ENCODE results near the gene AOAH. TPM values are rescaled to one million over a fixed set of nuclear protein-coding genes. Genes with fewer than 3 reads are reported as not detected.

The AOAH gene
- total and polyA plus RNA-seq, 2 of the 13 experiments (the other 11 are each of a cell fraction or from before 2014, with no cell fraction given), result not detected

GRCh38 chr7:36600314-36600682 lies 124.0 kb downstream of the AOAH start (continued):
- TF ChIP-seq JUNB (CRISPR knock-in tag; IDR thresholded peaks at IDR 0.05; ENCODE audit: borderline replicate concordance), result no peak
- no peak for TF ChIP-seq ZFP1 (CRISPR knock-in tag; IDR thresholded peaks at IDR 0.05)

DNA sequence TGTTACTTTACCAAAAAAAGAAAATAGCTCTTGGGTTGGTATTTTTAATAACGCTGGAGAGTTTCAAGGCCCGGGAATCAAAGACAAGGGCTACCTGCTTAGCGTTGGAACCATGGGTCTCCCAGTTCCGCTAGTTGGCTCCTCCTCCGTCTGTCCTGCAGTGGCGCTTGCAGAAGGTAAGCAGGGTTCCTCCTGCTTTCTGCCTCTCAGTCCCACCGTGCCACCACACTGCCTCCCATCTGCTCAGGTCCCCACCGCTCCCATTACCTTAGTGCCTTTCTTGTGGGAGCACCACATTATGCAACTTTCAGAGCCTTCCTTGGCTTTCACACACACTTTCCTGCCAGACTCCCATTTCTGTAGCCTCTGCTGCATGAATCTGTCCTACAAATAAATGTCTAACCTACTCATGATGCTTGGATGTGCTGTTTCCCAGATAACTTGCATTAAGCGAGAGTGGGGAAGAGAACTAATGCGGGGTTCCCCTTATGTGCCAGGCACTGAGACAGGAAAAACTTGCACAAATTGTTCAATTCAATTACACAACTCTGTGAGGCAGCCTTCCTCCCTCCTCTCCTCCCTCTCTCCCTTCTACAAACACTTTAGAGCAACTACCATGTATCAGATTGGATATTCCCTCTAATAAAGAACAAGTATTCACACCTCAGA lies 124.5 kb downstream of the AOAH start:
- intact Hi-C loops (cut with micrococcal nuclease; ENCODE audit: unreplicated experiment), result no loop called here
- H3K4me2 ChIP-seq (ENCODE audit: low read depth, low read length), result no peak overlapping the region
- no peak overlapping the region for H3K4me3 ChIP-seq (replicated peaks in 1 of 3; ENCODE audit: insufficient read depth in 1 of 3, low read depth in 2 of 3, low read length in 3 of 3)
- in situ Hi-C loops (cut with HindIII; ENCODE audit: extremely low pct_ligation_motif_present, low pct_unique_long_range_greater_than_20kb), result no loop called here
- H3K9ac ChIP-seq (ENCODE audit: insufficient read depth, low read depth, low read length), result no peak overlapping the region
- no peak for DNase-seq (ENCODE audit: low spot score)
- ChIA-PET POLR2A (no interaction called here), CTCF (ENCODE audit: low intra/inter-chr PET ratio, low total read pairs) (no interaction called here)
- no peak for FAIRE-seq
- H3K79me2 ChIP-seq (ENCODE audit: insufficient read depth, low read length), result no peaks in the 10 kb centered on the region
- no peak overlapping the region for H3K27ac ChIP-seq (ENCODE audit: extremely low read length, insufficient read depth, low read length)
- H3K9me3 ChIP-seq (ENCODE audit: low read length), result no peaks in the 10 kb centered on the region
- WGBS (ENCODE audit: low lambda C conversion rate), result 57% methylated on average over 10 of the region's 10 CpGs
- no peak for ATAC-seq
- no peaks in the 10 kb centered on the region for H4K20me1 ChIP-seq (ENCODE audit: insufficient read depth, low read length)
- no peak overlapping the region for H2AFZ ChIP-seq (ENCODE audit: low read length)
- no peaks in the 10 kb centered on the region for H3K4me1 ChIP-seq (ENCODE audit: insufficient read depth, low read length)
- no peaks in the 10 kb centered on the region for H3K36me3 ChIP-seq (replicated peaks in 1 of 2; ENCODE audit: control insufficient read depth in 1 of 2, insufficient read depth in 2 of 2, low read length in 2 of 2)
- TF ChIP-seq ZFX (CRISPR knock-in tag; IDR thresholded peaks at IDR 0.05; ENCODE audit: low read depth), result no peak
- TF ChIP-seq, protein P1, sequence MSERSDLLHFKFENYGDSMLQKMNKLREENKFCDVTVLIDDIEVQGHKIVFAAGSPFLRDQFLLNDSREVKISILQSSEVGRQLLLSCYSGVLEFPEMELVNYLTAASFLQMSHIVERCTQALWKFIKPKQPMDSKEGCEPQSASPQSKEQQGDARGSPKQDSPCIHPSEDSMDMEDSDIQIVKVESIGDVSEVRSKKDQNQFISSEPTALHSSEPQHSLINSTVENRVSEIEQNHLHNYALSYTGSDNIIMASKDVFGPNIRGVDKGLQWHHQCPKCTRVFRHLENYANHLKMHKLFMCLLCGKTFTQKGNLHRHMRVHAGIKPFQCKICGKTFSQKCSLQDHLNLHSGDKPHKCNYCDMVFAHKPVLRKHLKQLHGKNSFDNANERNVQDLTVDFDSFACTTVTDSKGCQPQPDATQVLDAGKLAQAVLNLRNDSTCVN (CRISPR knock-in tag; IDR thresholded peaks at IDR 0.05; ENCODE audit: borderline replicate concordance), result no peak
- TF ChIP-seq ZC3H13 (CRISPR knock-in tag; IDR thresholded peaks at IDR 0.05), result no peak
- no peak for TF ChIP-seq HBP1 (CRISPR knock-in tag; IDR thresholded peaks at IDR 0.05; ENCODE audit: low read depth)
- TF ChIP-seq POLR2G (IDR thresholded peaks at IDR 0.05; ENCODE audit: low read depth, low read length), result no peak
- TF ChIP-seq BCL6 (CRISPR knock-in tag; IDR thresholded peaks at IDR 0.05), result no peak
- no peak for TF ChIP-seq ZNF670 (CRISPR knock-in tag; IDR thresholded peaks at IDR 0.05; ENCODE audit: borderline replicate concordance)
- TF ChIP-seq ASH2L (IDR thresholded peaks at IDR 0.05; ENCODE audit: insufficient read length, low read depth, low read length), result no peak
- no peaks in the 10 kb centered on the region for H3K27me3 ChIP-seq (ENCODE audit: control insufficient read depth in 1 of 2, insufficient read depth in 2 of 2, low read length in 2 of 2)
- no TSS peak for BruUV-seq (replicated peaks)

Measured in HepG2 (cell line).